GM12891 (cell line): ENCODE data around the gene PSMC6.

Experiments used
- POLR2A ChIP-seq: IDR thresholded peaks from 2 replicates; pipeline ENCODE4 v1.6.1; 2011; ENCODE audit warnings: low read depth, low read length, control low read depth
- TAF1 ChIP-seq: IDR thresholded peaks from 2 replicates; pipeline ENCODE4 v1.6.1; 2011; ENCODE audit warnings: low read depth, low read length, control low read depth

DNA sequence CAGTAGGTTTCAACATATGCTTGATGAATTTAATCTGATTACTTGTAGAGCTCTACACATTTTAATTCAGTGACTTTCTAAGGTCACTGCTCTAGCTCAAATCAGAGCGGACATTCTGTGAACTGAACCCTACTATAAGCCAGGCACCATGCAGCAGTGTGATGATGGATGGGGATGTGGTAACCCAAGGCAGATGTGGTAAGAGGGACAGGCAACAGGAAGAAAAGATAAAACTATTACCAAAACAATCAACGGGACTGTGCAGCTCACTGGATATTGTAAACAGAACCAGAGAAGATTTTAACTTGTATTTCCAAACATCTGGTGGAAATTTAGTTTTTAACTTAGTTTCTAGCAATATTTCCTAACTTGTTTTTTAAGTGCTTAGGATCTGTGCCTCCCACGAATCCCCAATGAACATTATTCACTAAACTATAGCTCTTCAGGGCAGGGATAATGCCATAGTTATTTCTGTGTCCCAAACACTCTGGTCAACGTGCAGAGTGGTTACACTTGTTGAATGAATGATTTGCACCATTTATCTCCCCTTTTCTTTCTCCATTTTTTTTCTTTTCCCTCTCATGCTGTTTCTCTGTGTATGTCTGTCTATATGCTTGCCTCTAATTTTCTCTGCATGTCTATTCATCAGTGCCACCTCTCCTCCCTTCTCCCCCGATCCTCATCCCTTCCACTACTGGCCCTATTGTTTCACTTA lies 14.6 kb upstream of the PSMC6 start:
- TF ChIP-seq TAF1, result no peak
- TF ChIP-seq POLR2A, result no peak
